Ishikawa (cell line): ENCODE data around the gene ISOC2.

Experiments
- CREB1 ChIP-seq: IDR thresholded peaks from 2 replicates; pipeline ENCODE4 v1.6.1; 2012; ENCODE audit warnings: low read depth
- MAX ChIP-seq: IDR thresholded peaks from 2 replicates; pipeline ENCODE4 v1.6.1; 2012
- NFIC ChIP-seq: IDR thresholded peaks from 2 replicates; pipeline ENCODE4 v1.6.1; 2012
- RAD21 ChIP-seq: IDR thresholded peaks from 2 replicates; pipeline ENCODE4 v1.6.1; 2012; ENCODE audit warnings: low read depth

GRCh38 chr19:55431183-55431582 lies 30.3 kb downstream of the ISOC2 start:
- TF ChIP-seq NFIC, result no peak
- no peak for TF ChIP-seq CREB1
- TF ChIP-seq RAD21, result no peak
- no peak for TF ChIP-seq MAX
